Parathyroid adenoma (tissue), 2 donors: ENCODE data around the gene RTN4IP1.

Source experiments
- H2AFZ ChIP-seq: fragments of 300-600 bp; sonication (generic); one replicate; pipeline ENCODE4 v1.7.0; 2017; ENCODE audit warnings: antibody characterized with exemption, mild to moderate bottlenecking
- H3K27ac ChIP-seq: fragments of 300-600 bp; sonication (generic); one replicate; pipeline ENCODE4 v1.7.0; 2017
- H3K27me3 ChIP-seq: fragments of 300-600 bp; sonication (generic); one replicate; pipeline ENCODE4 v1.7.0; 2017; ENCODE audit warnings: low read length; ENCODE audit not compliant: control insufficient read depth, insufficient read depth
- H3K36me3 ChIP-seq: fragments of 300-600 bp; sonication (generic); one replicate; pipeline ENCODE4 v1.7.0; 2017; ENCODE audit warnings: low read length; ENCODE audit not compliant: control insufficient read depth, insufficient read depth
- H3K4me1 ChIP-seq: fragments of 300-600 bp; sonication (generic); one replicate; pipeline ENCODE4 v1.7.0; 2017; ENCODE audit warnings: control low read depth
- H3K4me2 ChIP-seq: fragments of 300-600 bp; sonication (generic); one replicate; pipeline ENCODE4 v1.7.0; 2017; ENCODE audit warnings: low read length
- H3K4me3 ChIP-seq: fragments of 300-600 bp; sonication (generic); one replicate; pipeline ENCODE4 v1.7.0; 2017; ENCODE audit warnings: low read depth, low read length
- H3K79me2 ChIP-seq: fragments of 300-600 bp; sonication (generic); one replicate; pipeline ENCODE4 v1.7.0; 2017; ENCODE audit warnings: control low read depth
- H3K9ac ChIP-seq: fragments of 300-600 bp; sonication (generic); one replicate; pipeline ENCODE4 v1.7.0; 2017; ENCODE audit warnings: mild to moderate bottlenecking
- H3K9me3 ChIP-seq: fragments of 300-600 bp; sonication (generic); one replicate; pipeline ENCODE4 v1.7.0; 2017; ENCODE audit warnings: low read length; ENCODE audit not compliant: control insufficient read depth
- CTCF ChIP-seq: fragments of 300-600 bp; sonication (generic); IDR thresholded peaks from one replicate; pipeline ENCODE4 v1.7.0; 2017; ENCODE audit warnings: antibody characterized with exemption, mild to moderate bottlenecking
- donor health status: primary hyperparathyroidism.

The RTN4IP1 gene

GRCh38 chr6:106527117-106527516 is 102.2 kb downstream of the RTN4IP1 start:
- H2AFZ ChIP-seq, result no peak overlapping the region
- no peak overlapping the region for H3K4me3 ChIP-seq
- H3K27ac ChIP-seq, result no peak overlapping the region
- H3K9me3 ChIP-seq, result no peaks in the 10 kb centered on the region
- no peak overlapping the region for H3K4me2 ChIP-seq
- H3K79me2 ChIP-seq, result no peaks in the 10 kb centered on the region
- H3K27me3 ChIP-seq, result no peaks in the 10 kb centered on the region
- H3K36me3 ChIP-seq, result no peaks in the 10 kb centered on the region
- no peak overlapping the region for H3K9ac ChIP-seq
- TF ChIP-seq CTCF, result no peak
- no peaks in the 10 kb centered on the region for H3K4me1 ChIP-seq

GRCh38 chr6:106525882-106526275 is 103.4 kb downstream of the RTN4IP1 start:
- H3K9ac ChIP-seq, result no peak overlapping the region
- H3K27me3 ChIP-seq, result no peaks in the 10 kb centered on the region
- H3K4me1 ChIP-seq, result no peaks in the 10 kb centered on the region
- no peaks in the 10 kb centered on the region for H3K36me3 ChIP-seq
- no peak overlapping the region for H3K27ac ChIP-seq
- H3K9me3 ChIP-seq, result no peaks in the 10 kb centered on the region
- H3K79me2 ChIP-seq, result no peaks in the 10 kb centered on the region
- no peak overlapping the region for H2AFZ ChIP-seq
- no peak overlapping the region for H3K4me3 ChIP-seq
- TF ChIP-seq CTCF, result no peak
- H3K4me2 ChIP-seq, result no peak overlapping the region

DNA sequence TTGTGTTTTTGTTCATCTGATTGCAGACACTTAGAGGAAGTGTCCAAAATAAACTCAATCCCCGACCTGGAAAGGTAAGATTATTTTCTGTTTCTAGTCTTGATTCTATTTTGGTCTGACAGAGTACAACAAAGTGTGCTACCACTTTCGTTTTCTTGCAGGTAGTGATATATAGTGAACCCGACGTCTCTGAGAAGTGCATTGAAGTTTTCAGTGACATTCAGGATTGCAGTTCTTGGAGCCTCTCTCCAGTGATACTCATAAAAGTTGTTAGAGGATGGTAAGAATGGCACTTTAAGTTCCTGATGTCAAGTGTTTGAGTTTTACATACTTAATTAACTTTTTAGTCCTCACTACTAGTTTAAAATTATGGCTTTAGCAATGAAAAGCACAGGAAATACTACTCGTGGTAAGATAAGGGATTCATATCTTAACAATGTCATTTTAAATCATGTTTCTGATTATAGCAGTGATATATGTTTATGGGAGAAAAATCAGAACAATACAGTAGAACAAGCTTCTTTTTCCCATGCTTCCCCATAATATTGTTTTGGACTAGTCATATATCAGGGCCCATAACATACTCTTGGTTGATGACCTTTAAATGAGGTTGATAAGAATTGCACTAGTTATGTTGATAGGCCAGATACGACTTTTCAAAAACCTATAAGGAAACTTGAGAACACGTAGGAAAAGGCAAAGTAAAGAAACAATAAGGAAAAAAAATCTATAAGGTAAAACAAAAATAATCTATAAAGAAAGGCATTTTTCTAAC is 104.0 kb downstream of the RTN4IP1 start:
- Histone ChIP-seq H3K79me2 (no peaks in the 10 kb centered on the region), H3K36me3 (no peaks in the 10 kb centered on the region), H3K4me1 (no peaks in the 10 kb centered on the region), H3K27ac (no peak overlapping the region), H3K9me3 (no peaks in the 10 kb centered on the region), H3K4me2 (peak overlapping the region; percentile 32), H3K4me3 (no peak overlapping the region), H3K27me3 (no peaks in the 10 kb centered on the region), H3K9ac (no peak overlapping the region), H2AFZ (peak overlapping the region; percentile 61)
- TF ChIP-seq CTCF, result no peak

- no peak overlapping the region for H3K4me2 ChIP-seq
- no peaks in the 10 kb centered on the region for H3K79me2 ChIP-seq
- no peaks in the 10 kb centered on the region for H3K36me3 ChIP-seq
- no peak overlapping the region for H3K4me3 ChIP-seq
- H3K9me3 ChIP-seq, result no peaks in the 10 kb centered on the region
- no peak overlapping the region for H3K27ac ChIP-seq
- H2AFZ ChIP-seq, result no peak overlapping the region
- TF ChIP-seq CTCF, result no peak
- H3K4me1 ChIP-seq, result no peaks in the 10 kb centered on the region
- no peaks in the 10 kb centered on the region for H3K27me3 ChIP-seq
- H3K9ac ChIP-seq, result no peak overlapping the region
Measured at GRCh38 chr6:106522562-106523250, 106.6 kb downstream of the RTN4IP1 start.
